Tibial nerve (tissue), 4 donors: Measurements from ENCODE around the gene LAMTOR5.

Experiments
- CTCF ChIP-seq, 5 experiments: fragments of 200-600 bp in 3 of 5; fragments of 450-650 bp in 2 of 5; sonication (generic) in 3 of 5; IDR thresholded peaks; one replicate each; pipeline ENCODE4 v1.5.1; 2016 to 2019; ENCODE audit warnings: antibody characterized with exemption in 5 of 5, mild to moderate bottlenecking in 3 of 5, moderate library complexity in 2 of 5
- EP300 ChIP-seq, 2 donors: sonication (generic); formaldehyde crosslinking; IDR thresholded peaks; one replicate each; pipeline ENCODE4 v1.6.1; 2017; ENCODE audit warnings: antibody characterized with exemption in 2 of 2, mild to moderate bottlenecking in 1 of 2
- POLR2A ChIP-seq, 2 donors: fragments of 450-650 bp; IDR thresholded peaks; one replicate each; pipeline ENCODE4 v1.6.1; 2017; ENCODE audit warnings: antibody characterized with exemption in 2 of 2, mild to moderate bottlenecking in 2 of 2, moderate library complexity in 2 of 2

- TF ChIP-seq CTCF (IDR thresholded peaks at IDR 0.05): no peak
- TF ChIP-seq EP300 (IDR thresholded peaks at IDR 0.05): no peak
- no peak for TF ChIP-seq POLR2A (IDR thresholded peaks at IDR 0.05)
Measured at GRCh38 chr1:110433213-110433612, 25.7 kb upstream of the LAMTOR5 start.
